ENCODE measurements around the gene ANAPC2.

ANAPC2 gene
- long read RNA-seq, donor 1, partial matches to known transcripts = 0 of 7 reads
- long read RNA-seq, donor 1, other reads (novel, unspliced or antisense) = 0 of 7 reads
- long read RNA-seq, donor 2, partial matches to known transcripts = 0 of 4 reads
- long read RNA-seq, donor 2, other reads (novel, unspliced or antisense) = 0 of 4 reads
- long read RNA-seq, donor 3, partial matches to known transcripts = 0 of 4 reads
- long read RNA-seq, donor 3, other reads (novel, unspliced or antisense) = 0 of 4 reads
- long read RNA-seq, donor 4, partial matches to known transcripts = 54 of 60 reads
- long read RNA-seq, donor 4, other reads (novel, unspliced or antisense) = 0 of 60 reads
- long read RNA-seq, donor 5, transcript ANAPC2-201 (13 exons, 2,632 nt) = major isoform, 9 of 133 reads
- long read RNA-seq, donor 5, partial matches to known transcripts = 5 of 133 reads
- long read RNA-seq, donor 5, other reads (novel, unspliced or antisense) = 117 of 133 reads
- long read RNA-seq, donor 6, transcript ANAPC2-208 (2 exons, 1,565 nt) = major isoform, 5 of 9 reads
- long read RNA-seq, donor 6, partial matches to known transcripts = 0 of 9 reads
- long read RNA-seq, donor 6, other reads (novel, unspliced or antisense) = 0 of 9 reads
- long read RNA-seq, donor 7, transcript ANAPC2-201 (13 exons, 2,632 nt) = minor isoform, 5 of 13 reads
- long read RNA-seq, donor 7, transcript ANAPC2-208 (2 exons, 1,565 nt) = major isoform, 8 of 13 reads
- long read RNA-seq, donor 7, partial matches to known transcripts = 0 of 13 reads
- long read RNA-seq, donor 7, other reads (novel, unspliced or antisense) = 0 of 13 reads
- long read RNA-seq, donor 8, partial matches to known transcripts = 0 of 6 reads
- long read RNA-seq, donor 8, other reads (novel, unspliced or antisense) = 0 of 6 reads

- peak; percentile 97 for DNase-seq
These were observed at the start of gene ANAPC2, which contains the start of gene SSNA1 for GRCh38 chr9:137188490-137189296. Gene ANAPC2 (minus strand): TSS chr9:137188560. CDS start chr9:137188532, 28 bp downstream. Gene SSNA1 (plus strand): TSS chr9:137188676. CDS start chr9:137188727, 51 bp downstream.

- no peak for DNase-seq
These were observed 48.6 kb upstream of the ANAPC2 start for GRCh38 chr9:137236936-137237421.

- DNase-seq = peak; percentile 85
These were observed 48.0 kb upstream of the ANAPC2 start for GRCh38 chr9:137236238-137236935.

GRCh38 chr9:137235424-137236237, 47.3 kb upstream of the ANAPC2 start:
- DNase-seq = no peak

GRCh38 chr9:137234758-137235423, 46.5 kb upstream of the ANAPC2 start:
- DNase-seq = no peak

- peak; percentile 38 for DNase-seq
These were observed 45.8 kb upstream of the ANAPC2 start for GRCh38 chr9:137234055-137234697.

- no peak for DNase-seq
These were observed 45.0 kb upstream of the ANAPC2 start for GRCh38 chr9:137233143-137233980.

GRCh38 chr9:137232510-137232909, 44.1 kb upstream of the ANAPC2 start:
- DNase-seq = peak; percentile 6

- no peak for DNase-seq
These were observed 43.7 kb upstream of the ANAPC2 start for GRCh38 chr9:137232101-137232500.

GRCh38 chr9:137231372-137232039, 43.1 kb upstream of the ANAPC2 start:
- no peak for DNase-seq

- no peak for DNase-seq
These were observed 42.5 kb upstream of the ANAPC2 start, which contains the start of gene SLC34A3 for GRCh38 chr9:137230705-137231371. Gene SLC34A3 (plus strand): TSS chr9:137230901. CDS start chr9:137231703, 802 bp downstream.

- DNase-seq = no peak
These were observed 41.7 kb upstream of the ANAPC2 start for GRCh38 chr9:137229903-137230704.

- DNase-seq = no peak
These were observed 40.9 kb upstream of the ANAPC2 start for GRCh38 chr9:137228968-137229896.

GRCh38 chr9:137228506-137228967, 40.2 kb upstream of the ANAPC2 start:
- no peak for DNase-seq
